ENCODE measurements around the gene SNAPC4. TPM values are rescaled to one million over a fixed set of nuclear protein-coding genes. Genes with fewer than 3 reads are reported as not detected.
"Not testable (repeated sequence)": the region's sequence is repeated elsewhere in the genome, so short reads cannot be mapped to it uniquely, and the experiment has no call there.

SNAPC4 gene
- total and polyA plus RNA-seq, 4 donors, result 6.8 to 12.4 (median 9.8) TPM

- no peak overlapping the region for H3K9ac ChIP-seq (ENCODE audit: insufficient read depth in 1 of 2, low read length in 2 of 2)
- H3K36me3 ChIP-seq (ENCODE audit: control insufficient read depth in 4 of 4, insufficient read depth in 4 of 4, low read length in 4 of 4), result peaks cover 0 to 41% (median 4%) of the 10 kb centered on the region in 4 donors
- TF ChIP-seq, protein P1, sequence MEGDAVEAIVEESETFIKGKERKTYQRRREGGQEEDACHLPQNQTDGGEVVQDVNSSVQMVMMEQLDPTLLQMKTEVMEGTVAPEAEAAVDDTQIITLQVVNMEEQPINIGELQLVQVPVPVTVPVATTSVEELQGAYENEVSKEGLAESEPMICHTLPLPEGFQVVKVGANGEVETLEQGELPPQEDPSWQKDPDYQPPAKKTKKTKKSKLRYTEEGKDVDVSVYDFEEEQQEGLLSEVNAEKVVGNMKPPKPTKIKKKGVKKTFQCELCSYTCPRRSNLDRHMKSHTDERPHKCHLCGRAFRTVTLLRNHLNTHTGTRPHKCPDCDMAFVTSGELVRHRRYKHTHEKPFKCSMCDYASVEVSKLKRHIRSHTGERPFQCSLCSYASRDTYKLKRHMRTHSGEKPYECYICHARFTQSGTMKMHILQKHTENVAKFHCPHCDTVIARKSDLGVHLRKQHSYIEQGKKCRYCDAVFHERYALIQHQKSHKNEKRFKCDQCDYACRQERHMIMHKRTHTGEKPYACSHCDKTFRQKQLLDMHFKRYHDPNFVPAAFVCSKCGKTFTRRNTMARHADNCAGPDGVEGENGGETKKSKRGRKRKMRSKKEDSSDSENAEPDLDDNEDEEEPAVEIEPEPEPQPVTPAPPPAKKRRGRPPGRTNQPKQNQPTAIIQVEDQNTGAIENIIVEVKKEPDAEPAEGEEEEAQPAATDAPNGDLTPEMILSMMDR (IDR thresholded peaks at IDR 0.05; ENCODE audit: control extremely low read depth, extremely low read depth), result no peak
- H3K4me3 ChIP-seq, result no peak overlapping the region
- no peaks in the 10 kb centered on the region for H3K4me1 ChIP-seq (ENCODE audit: control insufficient read depth in 5 of 5, insufficient read depth in 5 of 5, low read length in 5 of 5)
- H3K9me3 ChIP-seq (ENCODE audit: control insufficient read depth in 4 of 4, insufficient read depth in 3 of 4, low read length in 3 of 4), result no peaks in the 10 kb centered on the region
- H3K27ac ChIP-seq (ENCODE audit: low read depth in 1 of 2, low read length in 1 of 2), result no peak overlapping the region
- no peaks in the 10 kb centered on the region for H3K27me3 ChIP-seq (ENCODE audit: control insufficient read depth in 3 of 3, insufficient read depth in 3 of 3, low read length in 2 of 3)
- DNase-seq (no peak), ATAC-seq (ENCODE audit: insufficient read depth, low FRiP score) (no peak)
- WGBS, 2 donors, result 84 to 94% methylated on average over 30 to 32 of the region's 32 CpGs
Observed at GRCh38 chr9:136429683-136430491, 29.9 kb upstream of the SNAPC4 start.

- Histone ChIP-seq H3K9ac (ENCODE audit: insufficient read depth in 1 of 2, low read length in 2 of 2) (no peak overlapping the region), H3K27ac (ENCODE audit: low read depth in 1 of 2, low read length in 1 of 2) (no peak overlapping the region), H3K4me1 (ENCODE audit: control insufficient read depth in 5 of 5, insufficient read depth in 5 of 5, low read length in 5 of 5) (no peaks in the 10 kb centered on the region), H3K36me3 (ENCODE audit: control insufficient read depth in 4 of 4, insufficient read depth in 4 of 4, low read length in 4 of 4) (peaks cover 0 to 44% (median 4%) of the 10 kb centered on the region in 4 donors), H3K4me3 (no peak overlapping the region), H3K9me3 (ENCODE audit: control insufficient read depth in 4 of 4, insufficient read depth in 3 of 4, low read length in 3 of 4) (no peaks in the 10 kb centered on the region), H3K27me3 (ENCODE audit: control insufficient read depth in 3 of 3, insufficient read depth in 3 of 3, low read length in 2 of 3) (no peaks in the 10 kb centered on the region)
- 89 to 93% methylated on average over 19 to 21 of the region's 21 CpGs for WGBS, 2 donors
- no peak for DNase-seq
- TF ChIP-seq, protein P1 (IDR thresholded peaks at IDR 0.05; ENCODE audit: control extremely low read depth, extremely low read depth), result no peak
- no peak for ATAC-seq (ENCODE audit: insufficient read depth, low FRiP score)
Observed at GRCh38 chr9:136429075-136429628, 29.2 kb upstream of the SNAPC4 start.

DNA sequence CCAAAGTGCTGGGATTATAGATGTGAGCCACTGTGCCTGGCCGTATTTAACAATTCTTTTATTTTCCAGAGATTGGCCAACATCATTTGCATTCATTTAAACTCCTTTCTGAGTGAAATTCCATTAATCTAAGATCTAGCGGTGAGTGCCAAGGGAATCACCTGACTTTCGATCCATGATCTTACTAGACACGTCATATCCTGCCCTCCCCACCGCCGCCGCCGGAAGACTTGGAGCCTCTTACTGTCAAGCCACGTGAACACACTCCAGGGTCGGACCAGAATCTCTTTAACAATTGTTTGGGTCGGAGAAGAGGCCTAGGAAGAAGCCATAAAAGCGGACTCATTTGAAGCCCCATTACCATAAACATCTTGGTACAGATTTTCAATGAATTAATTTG is 26.8 kb upstream of the SNAPC4 start:
- Histone ChIP-seq H3K9ac (ENCODE audit: insufficient read depth in 1 of 2, low read length in 2 of 2) (no peak overlapping the region), H3K4me3 (no peak overlapping the region), H3K36me3 (ENCODE audit: control insufficient read depth in 4 of 4, insufficient read depth in 4 of 4, low read length in 4 of 4) (peaks cover 10 to 54% (median 14%) of the 10 kb centered on the region in 4 donors), H3K9me3 (ENCODE audit: control insufficient read depth in 4 of 4, insufficient read depth in 3 of 4, low read length in 3 of 4) (no peaks in the 10 kb centered on the region), H3K27ac (ENCODE audit: low read depth in 1 of 2, low read length in 1 of 2) (no peak overlapping the region), H3K27me3 (ENCODE audit: control insufficient read depth in 3 of 3, insufficient read depth in 3 of 3, low read length in 2 of 3) (no peaks in the 10 kb centered on the region), H3K4me1 (ENCODE audit: control insufficient read depth in 5 of 5, insufficient read depth in 5 of 5, low read length in 5 of 5) (no peaks in the 10 kb centered on the region)
- TF ChIP-seq, protein P1 (IDR thresholded peaks at IDR 0.05; ENCODE audit: control extremely low read depth, extremely low read depth), result no peak
- DNase-seq (no peak), ATAC-seq (ENCODE audit: insufficient read depth, low FRiP score) (no peak)
- WGBS, 2 donors, result 92 to 93% methylated on average over 12 of the region's 12 CpGs

- not testable (repeated sequence) for H3K9me3 ChIP-seq (ENCODE audit: control insufficient read depth in 4 of 4, insufficient read depth in 3 of 4, low read length in 3 of 4); H3K27ac ChIP-seq (ENCODE audit: low read depth in 1 of 2, low read length in 1 of 2); ATAC-seq (ENCODE audit: insufficient read depth, low FRiP score); H3K4me3 ChIP-seq; DNase-seq; H3K27me3 ChIP-seq (ENCODE audit: control insufficient read depth in 3 of 3, insufficient read depth in 3 of 3, low read length in 2 of 3); H3K9ac ChIP-seq (ENCODE audit: insufficient read depth in 1 of 2, low read length in 2 of 2); H3K4me1 ChIP-seq (ENCODE audit: control insufficient read depth in 5 of 5, insufficient read depth in 5 of 5, low read length in 5 of 5)
- 75 to 87% methylated on average over 7 of the region's 7 CpGs for WGBS, 2 donors
- peaks cover 13 to 52% (median 18%) of the 10 kb centered on the region in 4 donors for H3K36me3 ChIP-seq (ENCODE audit: control insufficient read depth in 4 of 4, insufficient read depth in 4 of 4, low read length in 4 of 4)
Observed at GRCh38 chr9:136425367-136425766, 25.4 kb upstream of the SNAPC4 start.

All from lung (tissue), 12 donors.